T-helper 2 cell (primary cell): ENCODE data around the gene TNFRSF1A.

ENCODE experiments used
- DNase-seq, 5 experiments: peaks; one replicate each; pipeline versions ENCODE4 v3.0.0 to v3.0.0-alpha.2; 2012 to 2022

Gene TNFRSF1A

DNA sequence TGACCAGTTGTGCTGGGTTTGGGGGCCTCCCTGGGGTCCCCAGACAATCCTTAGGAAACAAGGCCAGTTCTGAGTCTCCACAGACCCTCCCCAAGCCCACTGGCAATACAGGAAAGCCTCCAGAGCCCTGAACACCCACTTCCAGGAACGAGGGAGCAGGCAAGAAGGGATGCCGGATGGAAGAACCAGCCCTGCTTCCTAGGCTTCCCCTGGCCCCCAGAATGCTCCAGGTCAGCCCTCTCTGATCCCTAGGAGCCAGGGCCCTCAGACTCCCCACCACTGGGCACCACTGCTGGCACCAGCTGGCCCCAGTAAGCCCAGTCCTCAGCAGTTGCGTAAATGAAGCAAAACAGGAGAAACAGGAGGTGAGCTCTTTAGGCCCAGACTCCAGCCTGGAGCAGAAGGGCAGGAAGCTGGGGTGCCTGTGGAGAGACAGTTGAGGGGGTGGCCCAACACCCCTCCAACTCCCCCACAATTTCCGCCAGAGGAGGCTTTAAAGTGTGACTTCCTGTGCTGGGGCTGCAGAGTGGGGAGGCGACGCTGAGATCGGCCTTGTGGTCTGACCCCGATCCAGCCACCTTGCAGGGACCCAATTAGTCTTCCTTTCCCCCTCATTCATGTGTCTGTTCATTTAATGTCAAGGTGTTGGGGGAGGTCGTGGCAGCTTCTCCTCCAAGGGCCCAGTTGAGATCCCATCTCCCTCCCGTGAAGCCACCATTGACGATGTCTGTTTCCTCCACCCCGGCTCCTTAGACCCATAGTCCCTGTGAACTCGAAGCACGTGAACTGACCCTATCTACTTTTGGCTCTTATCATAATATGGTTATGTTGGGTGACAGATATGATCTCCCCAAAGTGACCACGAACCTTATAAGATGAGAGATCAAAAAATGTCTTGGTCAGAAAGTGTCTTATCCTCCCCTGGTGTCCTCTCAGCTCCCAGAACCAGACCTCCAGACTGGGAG, 4.7 kb downstream of the TNFRSF1A start:
- DNase-seq, result peak in 3 of 5 experiments; percentile 54 to 90 (median 88)

DNA sequence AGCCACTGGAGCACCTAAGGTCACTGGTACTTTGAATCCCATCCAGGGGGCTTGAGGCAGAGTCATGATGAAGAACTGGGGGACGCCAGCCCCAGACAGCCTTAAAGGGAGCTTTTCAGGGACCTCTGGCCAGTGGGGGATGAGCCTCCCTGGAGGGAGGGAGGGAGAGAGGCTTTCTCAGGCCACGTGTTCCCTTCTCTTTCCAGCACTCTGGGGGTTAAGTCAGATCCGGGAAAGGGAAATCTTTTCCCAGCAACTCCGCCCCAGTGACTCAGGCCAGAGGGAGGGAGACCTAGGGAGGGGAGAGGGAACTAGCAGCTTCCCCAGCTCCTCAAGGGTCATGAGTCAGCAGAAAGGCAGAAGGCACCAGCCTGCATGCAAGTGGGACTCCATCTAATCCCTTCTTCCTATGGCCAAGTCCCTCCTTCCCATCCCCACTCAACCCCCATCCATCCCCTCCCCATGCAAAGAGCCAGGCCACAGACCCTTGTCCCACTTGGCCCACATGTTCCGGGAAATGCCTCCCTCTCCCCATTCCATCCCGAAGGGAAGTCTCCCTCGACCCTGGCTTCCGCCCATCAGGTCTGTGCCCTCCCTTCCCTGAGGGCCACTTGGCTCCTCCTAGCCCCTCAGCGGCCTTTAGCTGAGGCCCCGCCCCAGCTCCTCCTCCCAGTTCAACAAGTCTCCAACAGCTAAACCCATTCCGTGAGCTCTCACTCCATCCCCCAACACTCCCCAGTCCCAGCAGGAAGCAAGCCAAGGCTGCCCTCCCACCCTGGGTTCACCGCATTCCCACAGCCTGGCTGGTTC, 5.6 kb downstream of the TNFRSF1A start:
- peak in 2 of 5 experiments; percentile 30 to 73 for DNase-seq

GRCh38 chr12:6335451-6336078, 6.3 kb downstream of the TNFRSF1A start:
- DNase-seq, result peak; percentile 54 to 94 (median 77)

GRCh38 chr12:6334940-6335450, 6.9 kb downstream of the TNFRSF1A start:
- DNase-seq, result no peak

GRCh38 chr12:6334359-6334758, 7.5 kb downstream of the TNFRSF1A start:
- no peak for DNase-seq

DNA sequence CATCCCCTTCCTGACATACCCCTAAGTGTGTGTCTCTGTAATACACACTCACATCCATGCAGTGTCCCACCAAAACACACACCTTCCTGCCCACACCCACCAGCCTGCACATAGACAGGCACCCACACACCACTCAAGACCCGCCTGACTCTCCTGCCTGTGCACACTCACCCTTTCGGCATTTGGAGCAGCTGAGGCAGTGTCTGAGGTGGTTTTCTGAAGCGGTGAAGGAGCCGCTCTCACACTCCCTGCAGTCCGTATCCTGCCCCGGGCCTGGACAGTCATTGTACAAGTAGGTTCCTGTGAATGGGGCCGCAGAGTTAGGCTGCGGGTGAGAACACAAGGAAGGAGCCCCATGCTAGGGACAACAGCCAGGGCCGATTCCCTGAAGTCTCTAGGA, 8.3 kb downstream of the TNFRSF1A start:
- DNase-seq, result peak in 1 of 5 experiments; percentile 44

- no peak for DNase-seq
Observed at GRCh38 chr12:6333029-6333428, 8.8 kb downstream of the TNFRSF1A start.

DNA sequence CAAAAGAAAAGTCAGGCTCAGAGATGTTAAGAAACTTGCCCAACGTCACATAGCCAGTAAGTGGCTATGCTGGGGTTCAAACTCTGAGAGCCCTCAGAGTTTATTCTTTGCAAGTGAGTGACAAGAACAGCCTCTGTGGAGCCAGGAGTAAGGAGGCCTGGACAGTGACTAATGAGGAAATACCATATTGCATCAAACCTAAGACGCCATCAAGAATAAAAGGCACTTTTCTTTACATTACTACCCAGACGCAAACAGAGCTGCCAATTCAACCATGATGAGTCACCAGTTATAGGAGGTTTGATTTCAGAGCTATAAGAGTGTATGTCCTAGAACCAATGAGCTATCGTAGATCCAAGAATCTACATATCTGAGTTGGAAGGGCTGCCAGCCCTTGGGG, 9.4 kb downstream of the TNFRSF1A start:
- no peak for DNase-seq

DNA sequence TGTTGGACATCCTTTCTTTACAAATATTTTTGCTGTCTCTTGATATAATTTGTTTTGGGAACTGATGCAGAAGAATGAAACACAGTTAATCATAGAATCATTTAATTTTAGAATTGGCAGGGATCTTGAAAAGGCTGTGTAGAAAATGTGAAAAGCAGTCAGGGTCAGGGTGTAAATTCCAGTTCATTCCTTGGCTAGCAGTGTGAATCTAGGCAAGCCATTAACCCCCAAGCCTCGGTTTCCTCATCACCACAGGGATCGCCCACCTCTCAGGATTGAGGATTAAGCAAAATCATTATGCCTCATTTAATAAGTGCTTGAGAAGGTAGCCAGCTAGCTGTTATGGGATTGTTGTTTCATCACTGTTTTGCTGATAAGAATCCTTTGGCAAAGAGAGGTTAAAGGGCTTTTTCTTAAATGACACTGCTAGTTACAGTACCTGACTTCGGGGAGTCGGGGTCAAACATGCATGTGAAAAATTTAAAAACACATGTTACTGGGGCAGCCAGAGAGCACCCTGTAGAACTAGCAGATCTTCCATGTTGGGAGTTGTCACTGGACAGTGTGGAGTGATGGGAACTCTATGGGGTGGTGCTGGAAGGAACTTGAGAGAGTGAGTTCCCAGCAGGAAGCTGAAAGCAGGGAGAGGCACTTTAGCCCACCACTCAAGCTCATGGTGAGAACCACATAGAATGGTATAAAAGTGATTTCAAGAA, 10.7 kb downstream of the TNFRSF1A start:
- DNase-seq, result no peak

- no peak for DNase-seq
Observed at GRCh38 chr12:6330192-6330591, 11.7 kb downstream of the TNFRSF1A start.

DNA sequence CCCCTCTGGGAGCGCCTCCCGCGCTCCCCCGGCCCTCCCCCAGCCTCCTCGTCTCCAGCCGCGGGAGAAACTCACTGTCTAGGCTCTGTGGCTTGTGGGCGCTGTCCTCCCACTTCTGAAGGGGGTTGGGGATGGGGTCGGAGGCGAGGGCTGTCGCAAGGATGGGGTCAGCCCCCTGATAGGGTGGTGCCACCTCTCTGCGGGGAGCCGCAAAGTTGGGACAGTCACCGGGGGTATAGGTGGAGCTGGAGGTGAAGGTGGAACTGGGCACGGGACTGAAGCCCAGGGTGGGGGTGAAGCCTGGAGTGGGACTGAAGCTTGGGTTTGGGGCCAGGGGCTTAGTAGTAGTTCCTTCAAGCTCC, 12.2 kb downstream of the TNFRSF1A start:
- no peak for DNase-seq

DNA sequence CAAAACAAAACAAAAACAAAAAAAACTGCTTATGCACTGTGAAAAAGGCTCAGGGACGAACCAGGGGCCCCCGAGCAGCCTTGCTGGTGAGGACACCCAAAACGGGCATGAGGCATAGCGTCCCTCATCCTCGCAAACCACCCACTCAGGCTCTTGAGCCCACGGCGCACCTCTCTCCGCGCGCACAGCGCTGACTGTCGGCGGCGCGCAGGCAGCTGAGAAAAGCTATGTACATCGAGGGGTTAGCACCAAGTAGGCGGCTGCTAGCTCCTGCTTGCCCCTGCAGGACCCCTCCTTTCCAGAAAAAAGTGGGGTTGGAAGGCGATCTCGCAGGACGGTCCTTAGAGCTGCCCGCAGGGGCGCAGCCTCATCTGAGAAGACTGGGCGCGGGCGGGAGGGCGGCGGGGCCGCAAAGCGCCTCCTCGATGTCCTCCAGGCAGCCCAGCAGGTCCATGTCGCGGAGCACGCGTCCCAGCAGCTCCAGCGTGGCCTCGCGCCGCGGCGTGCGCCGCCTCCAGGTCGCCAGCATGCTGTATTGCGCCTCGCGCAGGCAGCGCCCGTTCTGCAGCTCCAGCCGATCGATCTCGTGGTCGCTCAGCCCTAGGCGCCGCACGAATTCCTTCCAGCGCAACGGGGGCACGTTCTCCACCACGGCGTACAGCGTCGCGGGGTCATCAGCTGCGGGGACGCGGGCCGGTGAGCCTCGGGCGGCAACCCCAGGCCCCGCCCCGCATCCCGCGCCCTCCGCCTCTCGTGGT, 12.8 kb downstream of the TNFRSF1A start:
- DNase-seq, result no peak

DNA sequence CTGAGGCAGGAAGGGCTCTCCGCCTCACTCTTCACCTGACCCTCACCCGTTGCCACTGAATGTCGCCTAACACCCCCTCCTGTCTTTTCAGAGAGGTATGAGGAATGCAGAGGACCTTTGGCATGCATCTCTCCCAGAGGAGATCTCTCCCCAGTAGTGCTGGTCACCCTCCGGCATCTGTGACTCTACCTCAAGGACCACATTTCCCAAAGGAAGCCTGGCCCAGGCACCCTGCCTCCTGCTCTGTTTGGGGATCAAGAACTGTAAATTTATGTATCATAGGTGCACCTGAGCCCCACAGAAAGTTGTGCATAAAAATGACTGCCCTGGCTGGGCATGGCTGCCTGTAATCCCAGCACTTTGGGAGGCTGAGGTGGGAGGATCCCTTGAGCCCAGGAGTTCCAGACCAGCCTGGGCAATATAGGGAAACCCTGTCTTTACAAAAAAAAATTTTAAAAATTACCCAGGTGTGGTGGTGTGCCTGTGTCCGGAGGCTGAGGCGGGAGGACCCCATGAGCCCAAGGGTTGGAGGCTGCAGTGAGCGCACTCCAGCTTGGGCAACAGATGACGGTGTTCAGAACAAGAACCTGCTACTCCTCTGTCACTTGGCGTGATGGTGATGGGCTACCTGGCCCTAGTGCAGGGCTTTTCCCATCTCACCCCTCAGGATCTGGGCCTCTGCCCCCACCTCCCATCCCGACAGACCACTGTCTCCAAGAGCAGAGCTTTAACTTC, 13.7 kb downstream of the TNFRSF1A start:
- no peak for DNase-seq

DNA sequence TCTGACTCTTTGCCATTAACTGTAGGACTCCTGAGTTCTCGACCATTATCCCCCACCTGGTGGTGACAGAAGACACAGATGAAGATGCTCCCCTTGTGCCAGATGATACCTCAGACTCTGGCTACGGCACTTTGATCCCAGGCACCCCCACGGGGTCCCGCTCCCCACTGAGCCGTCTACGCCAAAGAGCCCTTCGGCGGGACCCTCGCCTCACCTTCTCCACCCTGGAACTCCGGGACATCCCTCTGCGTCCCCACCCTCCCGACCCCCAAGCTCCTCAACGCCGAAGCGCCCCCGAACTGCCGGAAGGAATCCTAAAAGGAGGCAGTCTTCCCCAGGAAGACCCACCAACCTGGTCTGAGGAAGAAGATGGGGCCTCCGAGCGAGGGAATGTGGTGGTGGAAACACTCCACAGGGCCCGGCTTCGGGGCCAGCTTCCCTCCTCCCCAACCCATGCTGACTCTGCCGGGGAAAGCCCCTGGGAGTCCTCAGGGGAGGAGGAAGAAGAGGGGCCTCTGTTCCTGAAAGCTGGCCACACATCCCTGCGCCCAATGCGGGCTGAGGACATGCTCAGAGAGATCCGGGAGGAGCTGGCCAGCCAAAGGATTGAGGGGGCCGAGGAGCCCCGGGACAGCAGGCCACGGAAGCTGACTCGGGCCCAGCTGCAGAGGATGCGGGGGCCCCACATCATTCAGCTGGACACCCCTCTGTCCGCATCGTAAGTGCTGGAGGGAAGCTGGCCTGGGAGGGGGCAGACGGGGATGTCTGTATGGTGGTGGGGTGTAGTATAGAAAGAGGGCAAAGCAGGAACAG, 14.4 kb downstream of the TNFRSF1A start:
- no peak for DNase-seq

DNA sequence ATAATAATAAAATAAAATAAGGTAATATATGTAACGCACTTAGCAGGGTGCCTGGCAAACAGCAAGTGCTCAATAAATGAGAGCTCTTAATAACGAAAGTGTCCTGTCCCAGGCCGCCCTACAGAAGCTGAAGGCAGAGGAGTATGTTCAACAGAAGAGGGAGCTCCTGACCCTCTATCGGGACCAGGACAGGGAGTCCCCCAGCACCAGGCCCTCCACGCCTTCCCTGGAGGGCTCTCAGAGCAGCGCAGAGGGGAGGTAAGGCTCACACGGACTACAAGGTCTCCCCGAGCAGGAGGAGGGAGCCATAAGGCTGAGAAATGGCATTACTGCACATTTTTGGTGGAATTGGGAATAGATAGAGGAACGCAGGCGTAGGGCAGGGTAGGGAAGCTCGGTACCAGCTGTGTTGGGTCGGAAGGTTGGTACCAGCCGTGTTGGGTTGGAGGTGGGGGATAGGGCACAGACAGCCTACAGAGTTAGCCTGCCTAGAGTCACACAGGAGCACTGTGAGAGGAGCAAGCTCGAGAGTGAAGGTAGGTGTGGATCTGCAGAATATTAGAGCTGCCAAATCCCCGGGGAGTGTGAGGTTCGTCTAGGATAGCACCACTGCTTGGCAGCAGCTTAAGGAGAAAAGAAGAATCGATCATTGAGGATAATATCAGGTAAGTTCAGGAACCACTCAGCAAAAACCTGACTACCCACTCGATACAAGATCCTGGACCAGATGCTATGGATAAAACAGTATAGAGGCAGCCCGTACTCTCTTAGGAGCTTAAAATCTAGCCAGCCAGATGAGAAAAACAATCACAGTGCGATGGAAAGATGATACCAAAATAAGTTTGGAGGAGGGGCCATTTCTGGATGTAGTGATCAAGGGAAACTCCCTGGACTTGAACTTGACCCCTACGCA, 15.3 kb downstream of the TNFRSF1A start:
- no peak for DNase-seq

DNA sequence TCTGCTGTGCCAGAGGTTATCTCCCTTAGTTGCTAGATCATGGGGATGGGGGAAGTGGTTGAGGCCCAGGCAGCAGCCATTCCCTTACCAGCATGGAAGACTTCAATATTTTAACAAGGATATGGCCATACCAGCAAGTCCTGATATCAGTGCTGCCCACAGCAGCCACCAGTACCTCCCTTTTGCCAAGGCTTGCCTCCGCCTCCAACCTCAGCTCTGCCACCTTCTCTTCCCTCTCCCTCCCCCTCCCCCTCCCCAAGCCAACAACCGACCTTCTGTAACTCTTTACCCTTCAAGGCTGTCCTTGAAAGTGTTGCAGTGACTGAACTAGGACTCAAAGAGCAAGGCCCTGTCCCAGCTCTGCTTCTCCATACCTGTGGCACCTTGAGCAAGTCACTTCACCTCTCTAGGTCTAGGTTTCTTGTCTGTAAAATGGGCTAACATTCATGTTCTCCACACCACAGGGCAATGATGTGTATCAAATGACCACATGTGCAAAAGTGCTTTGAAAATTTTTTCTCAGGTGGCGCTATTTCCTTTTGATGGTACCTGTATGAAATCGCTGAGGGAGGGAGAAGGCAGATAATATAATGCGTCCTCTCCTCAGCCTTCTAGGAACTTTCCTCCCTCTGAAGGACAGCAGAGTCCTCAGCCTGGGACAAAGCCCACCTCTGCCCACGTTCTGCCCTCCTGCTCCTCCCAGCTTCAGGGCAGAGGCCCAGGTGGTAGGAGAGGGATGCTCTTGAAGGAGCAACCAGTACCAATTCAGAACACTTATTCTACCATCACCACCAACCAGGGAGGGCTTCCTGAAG, 16.7 kb downstream of the TNFRSF1A start:
- DNase-seq, result no peak

GRCh38 chr12:6323995-6324711, 17.7 kb downstream of the TNFRSF1A start:
- DNase-seq, result no peak
